Measurements from ENCODE around the gene PHACTR2.

- no peak for TF ChIP-seq CTCF (IDR thresholded peaks at IDR 0.05)
- TF ChIP-seq POLR2A (IDR thresholded peaks at IDR 0.05): no peak
Observed at GRCh38 chr6:143739341-143739851, 61.6 kb downstream of the PHACTR2 start.

All from testis (tissue), 2 donors.